GM19463 (cell line): Measurements from ENCODE around the gene KNSTRN.

Source experiments
- ATAC-seq: cut with Tn5 transposase; IDR thresholded peaks from one replicate; pipeline ENCODE4 v1.9.1; 2021; ENCODE audit warnings: mild to moderate bottlenecking, moderate library complexity; ENCODE audit not compliant: unreplicated experiment

Gene KNSTRN

DNA sequence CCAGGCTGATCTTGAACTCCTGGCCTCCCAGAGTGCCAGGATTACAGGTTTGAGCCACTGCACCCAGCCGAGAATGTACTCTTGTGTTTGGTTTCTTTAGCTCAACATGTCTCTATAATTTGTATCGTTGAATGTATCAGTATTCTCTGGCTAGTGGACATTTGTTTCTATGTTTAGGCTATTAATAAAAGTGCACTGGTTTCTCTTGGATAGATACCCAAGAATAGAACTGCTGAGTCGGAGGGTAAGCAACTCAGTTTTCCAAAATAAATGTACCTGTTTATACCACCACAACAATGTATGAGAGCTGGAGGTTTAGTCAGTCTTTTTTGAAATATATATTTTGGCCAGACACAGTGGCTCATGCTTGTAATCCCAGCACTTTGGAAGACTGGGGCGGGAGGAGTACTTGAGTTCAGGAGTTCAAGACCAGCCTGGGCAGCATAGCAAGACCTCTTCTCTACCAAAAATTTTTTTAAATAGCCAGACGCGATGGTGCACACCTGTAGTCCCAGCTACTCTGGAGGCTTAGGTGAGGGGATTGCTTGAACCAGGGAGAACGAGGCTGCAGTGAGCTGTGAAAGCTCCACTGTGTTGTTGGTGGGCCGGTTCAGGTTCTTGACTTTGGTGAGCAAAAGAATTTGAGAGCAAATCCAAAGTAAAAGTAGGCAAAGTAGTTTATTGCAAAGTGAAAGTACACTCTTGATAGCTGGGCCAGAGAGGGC is 15.3 kb downstream of the KNSTRN start:
- no peak for ATAC-seq

DNA sequence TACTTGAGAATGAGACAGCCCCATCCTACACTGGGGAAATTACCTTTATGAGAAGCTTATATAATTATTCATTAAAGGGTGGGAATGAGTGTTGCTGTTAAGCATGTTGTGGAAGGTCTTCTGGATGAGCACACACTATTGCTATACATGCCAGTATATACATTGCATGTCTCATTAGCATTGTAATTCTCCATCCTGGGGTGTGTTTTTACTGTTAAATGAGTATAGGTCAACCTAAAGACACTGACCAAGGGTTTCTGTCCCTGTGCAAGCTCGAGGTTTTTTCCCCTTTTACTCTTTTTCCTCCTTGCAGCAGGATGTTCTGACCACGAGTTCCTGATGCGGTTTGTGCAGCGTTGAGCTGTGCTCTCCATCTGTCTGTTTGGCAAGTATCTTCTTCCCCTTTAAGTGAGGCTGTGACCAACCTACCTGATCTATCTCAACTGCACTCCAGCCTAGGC is 15.9 kb downstream of the KNSTRN start:
- peak; percentile 77 for ATAC-seq

DNA sequence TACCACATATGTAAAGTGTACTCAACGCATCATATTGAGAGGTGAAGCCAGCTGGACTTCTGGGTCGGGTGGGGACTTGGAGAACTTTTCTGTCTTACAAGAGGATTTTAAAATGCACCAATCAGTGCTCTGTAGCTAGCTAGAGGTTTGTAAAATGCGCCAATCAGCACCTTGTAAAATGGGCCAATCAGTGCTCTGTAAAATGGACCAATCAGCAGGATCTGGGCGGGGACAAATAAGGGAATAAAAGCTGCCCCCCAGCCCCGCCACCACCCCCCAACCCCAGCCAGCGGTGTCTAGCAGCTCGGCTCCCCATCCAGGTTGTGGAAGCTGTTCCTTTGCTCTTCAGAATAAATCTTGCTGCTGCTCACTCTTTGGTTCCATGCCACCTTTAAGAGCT is 16.8 kb downstream of the KNSTRN start:
- ATAC-seq, result no peak

DNA sequence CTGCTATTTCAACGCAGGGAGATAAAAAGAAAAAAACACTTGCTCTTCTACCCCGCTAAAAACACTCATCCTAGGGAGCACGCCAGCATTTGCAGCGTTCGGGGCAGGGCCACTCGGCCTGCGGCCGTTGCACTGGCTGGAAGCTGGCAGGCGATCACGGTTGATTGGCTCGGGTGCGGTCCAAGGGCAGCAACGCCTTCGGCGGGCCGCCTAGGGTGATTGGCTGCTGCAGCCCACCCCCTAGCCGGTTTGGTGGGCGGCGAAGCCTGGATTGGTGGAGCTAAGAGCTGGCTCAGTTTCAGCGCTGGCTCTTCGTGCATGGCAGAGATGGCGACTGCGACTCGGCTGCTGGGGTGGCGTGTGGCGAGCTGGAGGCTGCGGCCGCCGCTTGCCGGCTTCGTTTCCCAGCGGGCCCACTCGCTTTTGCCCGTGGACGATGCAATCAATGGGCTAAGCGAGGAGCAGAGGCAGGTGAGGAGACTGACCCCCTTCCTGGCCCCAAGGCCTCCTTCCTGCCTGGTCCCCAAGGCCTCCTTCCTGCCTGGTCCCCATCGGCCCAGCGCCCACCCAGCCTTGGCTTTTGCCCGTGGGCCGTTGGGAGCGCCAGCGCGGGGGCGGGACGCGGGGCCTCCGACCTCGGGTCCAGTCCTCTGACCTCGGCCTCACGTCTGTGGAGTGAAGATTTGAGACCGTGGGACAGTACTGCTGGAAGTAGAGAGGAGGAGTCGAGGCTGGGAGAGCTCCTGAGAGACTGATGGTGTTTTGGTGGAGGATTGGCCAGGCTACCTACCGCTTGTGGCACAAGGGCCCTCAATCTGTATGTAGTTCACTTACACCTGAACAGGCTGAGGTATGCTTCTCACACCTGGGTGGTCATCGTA is 23.2 kb downstream of the KNSTRN start, which contains the start of gene IVD:
Gene IVD (plus strand): TSS at position 295 of the 881 bp plus-strand sequence. CDS start 33 bp downstream, at position 328.
- peak; percentile 87 for ATAC-seq

DNA sequence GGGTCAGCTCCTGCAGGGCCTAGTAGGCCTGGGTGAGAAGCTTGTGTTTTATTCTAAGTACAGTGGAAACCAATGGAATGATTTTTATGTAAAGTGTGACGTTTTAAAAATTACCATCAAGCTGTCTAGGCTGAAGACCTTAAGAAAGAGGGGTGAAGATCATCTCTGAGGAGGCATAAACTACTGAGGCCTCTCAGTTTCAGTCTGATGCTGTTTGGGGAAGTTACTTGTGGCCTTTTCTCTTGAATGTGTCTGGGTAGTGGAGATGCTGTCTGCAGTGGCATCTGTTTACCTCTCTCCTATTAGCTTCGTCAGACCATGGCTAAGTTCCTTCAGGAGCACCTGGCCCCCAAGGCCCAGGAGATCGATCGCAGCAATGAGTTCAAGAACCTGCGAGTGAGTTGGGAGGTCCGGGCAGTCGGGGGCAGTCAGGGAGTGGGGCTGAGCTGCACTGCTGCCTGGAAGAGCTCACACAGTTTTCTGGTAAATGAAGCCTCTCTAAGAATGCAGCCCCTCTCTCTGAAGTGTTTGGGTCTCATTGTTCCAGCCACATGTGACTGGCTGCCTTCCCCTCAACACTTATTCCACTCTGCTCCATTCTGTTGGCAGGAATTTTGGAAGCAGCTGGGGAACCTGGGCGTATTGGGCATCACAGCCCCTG is 24.9 kb downstream of the KNSTRN start:
- ATAC-seq, result peak; percentile 48

DNA sequence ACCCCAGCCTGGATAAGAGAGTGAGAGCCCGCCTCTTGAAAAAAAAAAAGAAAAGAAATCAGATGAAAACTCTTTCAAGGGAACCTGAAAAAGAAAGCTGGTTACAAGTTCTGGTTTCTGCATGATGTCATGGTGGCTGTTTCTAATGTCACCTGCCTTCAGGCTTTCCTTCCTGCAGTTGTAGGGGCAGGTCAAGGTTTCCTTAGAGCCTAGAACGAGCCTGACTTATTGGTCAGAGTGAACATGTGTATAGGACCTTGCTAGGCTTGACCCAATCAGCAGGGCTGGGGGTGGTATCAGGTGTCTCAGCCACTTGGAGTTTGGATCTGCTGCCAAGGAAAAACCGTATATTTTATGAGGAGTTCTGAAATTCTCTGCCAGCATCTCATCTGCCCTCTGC is 26.8 kb downstream of the KNSTRN start:
- ATAC-seq, result peak; percentile 27

DNA sequence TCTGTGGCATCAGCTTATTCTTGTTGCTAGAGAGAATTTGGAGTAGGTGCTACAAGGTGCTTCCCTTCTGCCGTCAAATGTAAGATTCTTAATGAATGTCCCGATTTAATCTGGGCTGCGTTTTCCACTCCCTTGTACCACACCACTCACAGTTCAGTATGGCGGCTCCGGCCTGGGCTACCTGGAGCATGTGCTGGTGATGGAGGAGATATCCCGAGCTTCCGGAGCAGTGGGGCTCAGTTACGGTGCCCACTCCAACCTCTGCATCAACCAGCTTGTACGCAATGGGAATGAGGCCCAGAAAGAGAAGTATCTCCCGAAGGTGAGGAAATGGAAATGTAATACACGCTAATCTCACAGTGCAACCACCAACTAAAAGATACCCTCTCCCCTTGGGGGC is 28.0 kb downstream of the KNSTRN start:
- ATAC-seq, result no peak

DNA sequence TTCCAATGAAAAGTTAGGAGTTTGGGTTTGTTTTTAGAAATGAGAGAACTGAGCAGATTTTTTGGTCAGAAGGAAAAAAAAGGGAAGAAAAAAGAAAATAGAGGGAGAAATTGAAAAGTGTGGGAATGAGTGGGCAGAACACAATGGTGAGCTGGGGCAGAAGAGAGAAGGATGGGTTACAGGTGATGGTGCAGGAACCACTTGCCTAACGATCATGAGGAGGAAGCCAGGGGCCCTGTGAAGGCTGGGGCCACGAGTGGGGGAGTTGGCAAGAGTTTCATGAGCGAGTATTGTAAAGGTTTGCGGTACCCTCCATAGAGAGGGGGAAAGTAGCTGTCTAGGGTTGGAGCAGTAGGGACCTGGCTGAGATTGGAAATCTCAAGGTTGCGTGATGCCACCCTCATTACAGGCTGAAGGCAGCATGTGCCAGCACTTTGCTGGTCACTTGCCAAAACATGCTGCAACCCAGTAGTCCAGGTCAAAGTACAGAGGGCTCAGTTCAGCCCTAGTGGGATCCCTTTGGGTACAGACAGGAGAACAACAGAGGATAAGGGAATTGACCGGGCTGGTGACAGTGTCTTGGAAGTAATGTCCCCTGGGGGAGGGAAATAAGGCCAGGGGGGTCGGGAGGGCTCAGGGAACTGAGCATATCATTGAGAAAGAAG is 29.7 kb downstream of the KNSTRN start:
- no peak for ATAC-seq

DNA sequence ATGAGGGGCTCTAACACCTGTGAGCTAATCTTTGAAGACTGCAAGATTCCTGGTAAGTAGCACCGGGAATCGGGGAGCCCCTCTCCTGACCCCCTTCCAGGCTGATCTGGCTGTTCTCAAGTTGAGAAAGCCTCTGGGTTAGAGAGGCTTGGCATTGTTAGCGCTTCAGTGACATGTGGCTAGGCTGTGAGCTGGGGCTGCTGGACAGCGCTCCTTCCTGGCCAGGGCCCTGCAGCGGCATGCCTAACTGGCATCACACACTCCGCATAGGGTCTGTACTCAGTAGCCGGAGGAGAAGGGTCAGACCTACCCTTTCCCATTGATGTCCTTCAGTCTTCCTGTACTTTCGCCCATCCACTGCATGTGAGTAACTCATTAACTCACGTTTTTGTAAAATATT is 30.5 kb downstream of the KNSTRN start:
- ATAC-seq, result no peak

DNA sequence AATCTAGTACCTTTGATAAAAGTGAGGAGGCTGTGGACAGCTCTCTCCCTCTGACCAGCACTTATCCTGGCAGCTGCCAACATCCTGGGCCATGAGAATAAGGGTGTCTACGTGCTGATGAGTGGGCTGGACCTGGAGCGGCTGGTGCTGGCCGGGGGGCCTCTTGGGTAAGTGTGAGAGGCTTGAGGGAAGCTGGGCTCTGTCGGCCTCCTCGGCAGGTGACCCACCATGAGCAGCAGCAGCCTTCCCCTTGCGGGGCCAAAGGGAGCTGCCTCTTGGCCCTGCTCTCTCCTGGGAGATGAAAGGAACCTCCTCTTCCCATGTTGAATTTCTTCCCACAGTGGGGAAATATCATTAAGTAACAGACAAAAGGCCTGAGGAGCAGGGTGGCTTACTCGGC is 32.3 kb downstream of the KNSTRN start:
- no peak for ATAC-seq

DNA sequence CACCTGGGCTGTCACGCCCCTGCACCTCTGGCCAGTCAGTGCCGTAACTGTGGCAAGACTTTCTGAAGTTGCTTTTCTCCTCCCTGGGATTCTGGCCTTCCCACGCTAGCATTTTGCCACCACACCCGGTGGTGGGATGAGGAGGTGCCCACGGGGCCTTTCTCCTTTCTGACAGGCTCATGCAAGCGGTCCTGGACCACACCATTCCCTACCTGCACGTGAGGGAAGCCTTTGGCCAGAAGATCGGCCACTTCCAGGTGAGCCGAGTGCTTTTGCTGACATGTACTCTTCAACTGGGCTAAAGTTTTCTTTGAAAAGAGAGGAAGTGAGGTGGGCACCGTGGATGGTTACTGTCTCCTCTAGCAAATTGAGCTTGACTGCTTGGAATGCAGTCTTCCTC is 32.7 kb downstream of the KNSTRN start:
- ATAC-seq, result no peak

DNA sequence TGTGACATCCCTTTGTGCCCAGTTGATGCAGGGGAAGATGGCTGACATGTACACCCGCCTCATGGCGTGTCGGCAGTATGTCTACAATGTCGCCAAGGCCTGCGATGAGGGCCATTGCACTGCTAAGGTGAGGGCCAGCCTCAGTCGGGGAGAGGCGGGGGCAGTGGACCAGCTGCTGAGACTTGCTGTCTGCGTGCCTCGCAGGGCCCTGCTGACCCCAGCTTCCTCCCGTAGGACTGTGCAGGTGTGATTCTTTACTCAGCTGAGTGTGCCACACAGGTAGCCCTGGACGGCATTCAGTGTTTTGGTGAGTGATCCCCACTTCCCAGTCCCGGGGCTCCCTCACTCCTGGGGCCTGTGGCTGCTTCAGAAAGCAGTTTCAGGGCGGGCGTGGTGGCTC is 33.5 kb downstream of the KNSTRN start:
- no peak for ATAC-seq

DNA sequence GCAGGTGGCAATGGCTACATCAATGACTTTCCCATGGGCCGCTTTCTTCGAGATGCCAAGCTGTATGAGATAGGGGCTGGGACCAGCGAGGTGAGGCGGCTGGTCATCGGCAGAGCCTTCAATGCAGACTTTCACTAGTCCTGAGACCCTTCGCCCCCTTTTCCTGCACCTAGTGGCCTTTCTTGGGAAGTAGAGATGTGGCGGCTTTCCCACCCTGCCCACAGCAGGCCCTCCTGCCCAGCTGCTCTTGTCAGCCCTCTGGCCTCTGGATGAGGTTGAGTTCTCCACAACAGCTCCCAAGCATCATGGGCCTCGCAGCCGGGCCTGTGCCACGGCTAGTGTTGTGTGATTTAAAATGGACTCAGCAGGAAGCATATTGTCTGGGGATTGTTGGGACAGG is 35.6 kb downstream of the KNSTRN start:
- no peak for ATAC-seq

DNA sequence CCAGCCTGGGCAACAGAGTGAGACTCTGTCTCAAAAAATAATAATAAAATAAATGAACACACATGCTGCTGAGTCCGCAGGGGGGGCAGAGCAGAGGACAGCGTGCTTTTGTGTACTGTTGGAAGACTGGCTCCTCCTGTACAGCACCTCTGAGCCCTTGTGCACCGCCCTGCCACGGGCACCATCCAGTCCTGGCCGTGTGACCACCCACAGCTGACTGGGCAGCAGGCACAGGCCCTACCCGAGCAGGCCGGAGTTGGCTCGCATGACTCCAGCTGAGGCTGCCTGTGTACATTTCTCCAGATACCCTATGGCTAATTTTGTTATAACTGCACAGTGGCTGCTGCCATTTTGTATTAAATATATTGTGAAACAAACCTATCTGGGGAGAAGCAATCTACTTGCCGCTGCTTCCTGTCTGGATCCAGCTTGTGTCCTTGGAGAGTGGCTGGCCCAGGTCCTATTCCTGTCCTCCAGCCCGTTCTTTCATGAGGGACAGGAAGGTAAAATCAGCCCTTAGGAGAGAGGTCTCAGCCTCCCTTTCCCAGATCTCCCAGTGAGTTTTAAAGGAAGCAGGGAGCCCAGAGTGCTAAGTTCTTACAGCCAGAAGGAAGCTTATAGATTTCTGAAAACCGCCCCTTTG is 37.7 kb downstream of the KNSTRN start:
- ATAC-seq, result no peak

DNA sequence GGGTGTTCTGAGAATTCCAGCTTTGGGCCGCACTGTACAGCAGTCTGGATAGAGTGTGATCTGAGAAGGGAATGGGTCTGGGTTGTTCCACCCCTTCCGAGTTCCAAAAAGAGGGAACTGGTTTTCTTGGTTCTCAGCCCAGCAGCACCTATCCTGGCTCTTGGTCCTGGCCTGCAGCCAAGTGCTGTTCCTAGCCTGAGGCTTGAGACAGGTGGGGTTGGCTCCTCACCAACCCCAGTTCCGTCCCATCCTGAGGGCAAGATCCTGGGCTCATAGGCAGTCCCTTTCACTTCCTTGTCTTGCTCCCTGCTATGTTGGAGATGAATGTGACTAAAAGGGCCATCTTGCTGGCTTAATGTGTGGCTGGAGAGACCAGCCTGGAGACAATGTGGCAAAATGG is 38.3 kb downstream of the KNSTRN start:
- no peak for ATAC-seq

DNA sequence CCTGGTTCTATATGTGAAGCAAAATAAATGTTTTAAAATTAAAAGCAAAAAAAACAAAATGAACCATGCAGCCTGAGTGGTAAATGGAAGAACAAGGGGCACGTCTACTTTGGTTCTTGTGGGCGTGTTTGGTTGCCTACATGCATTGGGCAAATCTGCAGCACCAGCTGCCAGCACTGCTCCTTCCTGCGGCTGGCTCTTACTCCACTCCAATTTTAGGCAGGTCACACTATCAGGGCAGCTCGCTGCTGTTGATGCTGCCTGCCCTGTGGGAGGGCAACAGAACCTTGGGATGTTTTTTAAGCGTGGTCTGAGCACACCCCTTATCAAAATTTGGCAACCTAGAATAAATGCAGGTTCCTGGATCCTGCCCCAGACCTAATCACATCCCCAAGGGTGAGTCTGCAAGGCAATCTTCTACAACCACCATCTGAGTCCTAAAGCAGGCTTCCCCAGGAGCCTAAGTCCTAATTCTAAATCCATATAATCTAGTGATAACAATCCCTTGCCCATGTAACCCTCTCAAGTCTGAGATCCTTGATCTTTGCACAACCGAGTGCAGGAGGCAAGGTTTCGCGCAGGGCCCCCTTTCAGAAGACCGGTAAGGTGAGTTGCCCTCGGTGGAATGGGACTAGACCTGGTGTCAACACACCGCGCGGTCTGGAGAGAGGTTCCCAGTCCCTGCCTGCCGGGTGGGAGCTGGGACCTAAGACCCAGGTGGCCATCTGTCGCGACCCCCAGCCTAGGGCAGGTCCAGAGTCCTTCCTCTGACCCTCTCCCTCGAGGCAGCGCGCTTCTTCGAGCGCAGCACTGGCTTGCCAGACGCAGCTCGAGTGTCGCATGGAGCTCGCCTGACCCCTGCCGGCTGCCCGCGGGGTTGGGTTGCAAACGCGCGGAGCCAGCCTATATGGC is 39.0 kb downstream of the KNSTRN start:
- peak; percentile 77 for ATAC-seq

DNA sequence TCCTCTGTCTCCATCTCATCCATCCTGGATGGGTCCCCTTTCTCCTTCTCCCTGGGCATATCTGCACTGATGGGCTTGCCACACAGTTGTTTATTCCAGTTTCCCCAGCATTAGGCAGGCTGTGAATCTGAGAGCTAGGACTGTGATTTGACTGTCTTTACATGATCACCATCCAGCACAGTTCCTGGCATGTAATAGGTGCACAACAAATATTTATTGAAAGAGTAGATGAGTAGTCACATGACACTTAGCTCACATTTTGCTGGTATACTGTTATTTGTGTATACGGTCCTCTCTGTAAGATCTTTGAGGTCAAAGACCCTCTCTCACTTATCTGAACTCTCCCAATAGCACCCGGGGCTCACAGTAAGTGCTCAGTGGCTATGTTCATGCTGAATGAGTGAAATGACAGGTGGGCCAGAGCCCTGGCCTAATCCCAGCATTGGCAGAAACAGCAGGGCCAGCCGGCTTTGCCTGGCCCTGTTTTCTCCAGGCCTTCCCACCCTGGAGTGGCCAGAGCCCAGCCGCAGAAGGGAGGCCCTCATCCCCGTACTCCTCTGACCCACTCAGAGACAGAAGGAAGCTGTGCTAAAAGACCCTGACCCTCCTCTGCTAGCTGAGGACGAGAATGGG is 42.1 kb downstream of the KNSTRN start:
- no peak for ATAC-seq

DNA sequence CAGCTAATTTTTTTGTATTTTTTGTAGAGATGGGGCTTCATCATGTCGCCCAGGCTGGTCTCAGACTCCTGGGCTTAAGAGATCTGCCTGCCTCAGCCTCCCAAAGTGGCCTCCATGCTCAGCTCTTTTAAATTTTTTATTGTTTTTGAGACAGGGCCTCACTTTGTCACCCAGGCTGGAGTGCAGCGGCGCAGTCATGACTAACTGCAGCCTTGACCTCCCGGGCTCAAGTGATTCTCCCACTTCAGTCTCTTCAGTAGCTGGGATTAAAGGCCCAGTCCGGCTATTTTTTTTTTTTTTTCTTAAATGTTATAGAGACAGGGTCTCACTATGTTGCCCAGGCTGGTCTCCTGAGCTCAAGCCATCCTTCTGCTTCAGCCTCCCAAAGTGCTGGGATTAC is 43.2 kb downstream of the KNSTRN start:
- no peak for ATAC-seq

DNA sequence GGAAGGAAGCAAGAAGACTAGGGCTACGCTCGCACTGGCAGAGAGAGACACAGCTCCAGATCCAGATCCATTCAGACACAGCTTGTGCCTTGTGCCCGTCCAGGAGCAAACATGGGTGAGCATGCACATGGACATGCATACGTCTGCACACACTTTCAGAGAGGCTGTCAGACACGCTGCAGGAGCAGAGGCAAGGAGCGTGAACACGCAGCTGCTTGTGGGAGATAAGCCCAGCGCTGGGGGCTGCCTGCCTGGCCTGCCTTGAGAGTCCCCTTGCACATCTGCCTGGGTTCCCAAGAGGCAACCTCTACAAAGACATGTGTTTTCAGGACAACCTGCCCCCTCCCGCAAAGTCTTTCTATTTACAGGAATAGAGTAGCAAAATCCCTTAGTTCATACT is 44.7 kb downstream of the KNSTRN start:
- ATAC-seq, result no peak
